IMR-90 (cell line): Measurements from ENCODE around the gene NXPH2. TPM values are rescaled to one million over a fixed set of nuclear protein-coding genes. Genes with fewer than 3 reads are reported as not detected.

Experiments used
- ATAC-seq: fragments of 200-7000 bp; cut with Tn5 transposase; 2 replicates; pipeline ENCODE4 v1.9.1; 2020; ENCODE audit warnings: low read depth, mild to moderate bottlenecking, moderate library complexity
- BruUV-seq: library from RNA; stranded (reverse); fragments of 400-500 nt; replicated peaks from 2 replicates; lab custom pipeline; 2021; lab: Mats Ljungman, UMichigan
- CTCF ChIA-PET: fragments of 300-600 bp; formaldehyde crosslinking; extraction: SDS; loops from one replicate; lab custom pipeline; 2021; ENCODE audit warnings: antibody characterized with exemption; lab: Yijun Ruan, JAX
- POLR2A ChIA-PET: fragments of 300-600 bp; sonication (Branson Sonifier 250); formaldehyde crosslinking; loops from one replicate; lab custom pipeline; 2022; ENCODE audit warnings: antibody characterized with exemption; ENCODE audit not compliant: unreplicated experiment; lab: Charles Lee
- DNase-seq: peaks from one replicate; pipeline ENCODE4 v3.0.0; 2013
- H2AFZ ChIP-seq: replicated peaks from 2 replicates; pipeline ENCODE3; 2013; ENCODE audit warnings: low read length, mild to moderate bottlenecking; ENCODE audit not compliant: poor library complexity
- H2AK5ac ChIP-seq: 2 replicates; pipeline ENCODE4 v1.6.1; 2013; ENCODE audit warnings: low read depth, low read length, inconsistent platforms
- H2AK9ac ChIP-seq: replicated peaks from 2 replicates; pipeline ENCODE3; 2013; ENCODE audit warnings: mild to moderate bottlenecking, low read depth, low read length, moderate library complexity; ENCODE audit not compliant: poor library complexity
- H2BK120ac ChIP-seq: 2 replicates; pipeline ENCODE4 v1.6.1; 2013; ENCODE audit warnings: low read depth, low read length, inconsistent platforms
- H2BK15ac ChIP-seq: 3 replicates; pipeline ENCODE4 v1.6.1; 2013; ENCODE audit warnings: low read depth, low read length, inconsistent platforms
- H2BK20ac ChIP-seq: 2 replicates; pipeline ENCODE4 v1.6.1; 2013; ENCODE audit warnings: low read depth, mild to moderate bottlenecking, inconsistent platforms, low read length, moderate library complexity
- H2BK5ac ChIP-seq: 2 replicates; pipeline ENCODE4 v1.6.1; 2013; ENCODE audit warnings: mild to moderate bottlenecking, low read depth, low read length, inconsistent platforms; ENCODE audit not compliant: poor library complexity, severe bottlenecking
- H3K14ac ChIP-seq: replicated peaks from 2 replicates; pipeline ENCODE4 v1.6.1; 2013; ENCODE audit warnings: low read depth, low read length, inconsistent platforms
- H3K18ac ChIP-seq: 2 replicates; pipeline ENCODE4 v1.6.1; 2013; ENCODE audit warnings: low read depth, low read length, control low read depth
- H3K23ac ChIP-seq: 2 replicates; pipeline ENCODE4 v1.6.1; 2013; ENCODE audit warnings: low read depth, low read length, inconsistent platforms
- H3K27ac ChIP-seq: 2 replicates; pipeline ENCODE4 v1.5.1; 2013; ENCODE audit warnings: mild to moderate bottlenecking, control low read depth, low read length; ENCODE audit not compliant: insufficient read depth
- H3K27me3 ChIP-seq: 2 replicates; pipeline ENCODE4 v1.6.1; 2013; ENCODE audit warnings: low read length; ENCODE audit not compliant: control insufficient read depth, insufficient read depth
- H3K36me3 ChIP-seq: 2 replicates; pipeline ENCODE4 v1.6.1; 2013; ENCODE audit warnings: low read length, mixed read lengths; ENCODE audit not compliant: control insufficient read depth, insufficient read depth
- H3K4ac ChIP-seq: 2 replicates; pipeline ENCODE4 v1.6.1; 2013; ENCODE audit warnings: low read depth, low read length, inconsistent platforms
- H3K4me1 ChIP-seq: 2 replicates; pipeline ENCODE4 v1.6.1; 2013; ENCODE audit warnings: low read length, mixed read lengths; ENCODE audit not compliant: control insufficient read depth, insufficient read depth
- H3K4me2 ChIP-seq: 2 replicates; pipeline ENCODE4 v1.6.1; 2013; ENCODE audit warnings: low read depth, mild to moderate bottlenecking, control low read depth, low read length, moderate library complexity
- H3K4me3 ChIP-seq: 2 replicates; pipeline ENCODE4 v1.5.1; 2013; ENCODE audit warnings: low read depth, mild to moderate bottlenecking, control low read depth, low read length, moderate library complexity; ENCODE audit not compliant: insufficient read depth
- H3K56ac ChIP-seq: 2 replicates; pipeline ENCODE4 v1.6.1; 2013; ENCODE audit warnings: low read length, inconsistent platforms; ENCODE audit not compliant: insufficient read depth; ENCODE audit errors: extremely low read depth
- H3K79me1 ChIP-seq, 2 experiments: 2 replicates each; pipeline ENCODE4 v1.6.1; 2013; ENCODE audit warnings: low read length in 2 of 2, inconsistent platforms in 1 of 2, low read depth in 1 of 2
- H3K9ac ChIP-seq: 2 replicates; pipeline ENCODE4 v1.6.1; 2013; ENCODE audit warnings: low read depth, low read length, control low read depth
- H3K9me1 ChIP-seq: 2 replicates; pipeline ENCODE4 v1.6.1; 2013; ENCODE audit warnings: low read length, inconsistent platforms; ENCODE audit not compliant: insufficient read depth
- H3K9me3 ChIP-seq: 2 replicates; pipeline ENCODE4 v1.6.1; 2013; ENCODE audit warnings: low read length; ENCODE audit not compliant: control insufficient read depth, insufficient read depth
- H4K20me1 ChIP-seq: 2 replicates; pipeline ENCODE4 v1.6.1; 2013; ENCODE audit warnings: low read length, inconsistent platforms; ENCODE audit not compliant: insufficient read depth
- H4K5ac ChIP-seq: 2 replicates; pipeline ENCODE4 v1.6.1; 2013; ENCODE audit warnings: mild to moderate bottlenecking, low read depth, low read length, control low read depth
- H4K8ac ChIP-seq, 2 experiments: 2 replicates each; pipeline ENCODE4 v1.6.1; 2013; ENCODE audit warnings: low read depth in 2 of 2, low read length in 2 of 2, control low read depth in 1 of 2, inconsistent platforms in 1 of 2
- H4K91ac ChIP-seq: 2 replicates; pipeline ENCODE4 v1.6.1; 2013; ENCODE audit warnings: low read depth, low read length, inconsistent platforms; ENCODE audit not compliant: insufficient read depth
- BHLHE40 ChIP-seq: fragments of 150-350 bp; IDR thresholded peaks from 2 replicates; pipeline ENCODE4 v1.6.1; 2016; ENCODE audit warnings: mild to moderate bottlenecking, low read depth, low read length
- CHD1 ChIP-seq: IDR thresholded peaks from 2 replicates; pipeline ENCODE4 v1.6.1; 2012; ENCODE audit warnings: low read depth, low read length, improper control_type of control experiment
- MAFK ChIP-seq: IDR thresholded peaks from 2 replicates; pipeline ENCODE4 v1.6.1; 2012; ENCODE audit warnings: low read depth, low read length, improper control_type of control experiment
- MAZ ChIP-seq: IDR thresholded peaks from 2 replicates; pipeline ENCODE4 v1.6.1; 2012; ENCODE audit warnings: low read depth, mild to moderate bottlenecking, low read length, improper control_type of control experiment, moderate library complexity, borderline replicate concordance
- MXI1 ChIP-seq: IDR thresholded peaks from 2 replicates; pipeline ENCODE4 v1.6.1; 2012; ENCODE audit warnings: low read depth, mild to moderate bottlenecking, low read length, moderate library complexity, borderline replicate concordance
- NFE2L2 ChIP-seq: fragments of 150-350 bp; IDR thresholded peaks from 2 replicates; pipeline ENCODE4 v1.6.1; 2016; ENCODE audit warnings: low read depth, mild to moderate bottlenecking, low read length
- POLR2A ChIP-seq: IDR thresholded peaks from 2 replicates; pipeline ENCODE4 v1.6.1; 2012; ENCODE audit warnings: mild to moderate bottlenecking, low read depth, low read length
- RAD21 ChIP-seq: IDR thresholded peaks from 2 replicates; pipeline ENCODE4 v1.6.1; 2012; ENCODE audit warnings: low read length, improper control_type of control experiment
- RCOR1 ChIP-seq: IDR thresholded peaks from 2 replicates; pipeline ENCODE4 v1.6.1; 2012; ENCODE audit warnings: mild to moderate bottlenecking, low read length, improper control_type of control experiment; ENCODE audit not compliant: insufficient replicate concordance
- RFX5 ChIP-seq: IDR thresholded peaks from 2 replicates; pipeline ENCODE4 v1.8.0; 2012; ENCODE audit warnings: low read depth, mild to moderate bottlenecking, low read length, moderate library complexity
- SMC3 ChIP-seq: fragments of 150-350 bp; IDR thresholded peaks from 2 replicates; pipeline ENCODE4 v1.6.1; 2016; ENCODE audit warnings: low read depth, mild to moderate bottlenecking, antibody characterized with exemption, low read length, moderate library complexity
- WGBS, 2 experiments: methylation state at CpG; one replicate each; pipeline versions ENCODE4 v1.1.5 to v1.1.7; 2013; ENCODE audit warnings: missing lambda C conversion rate in 2 of 2; ENCODE audit not compliant: insufficient read length in 1 of 2; ENCODE audit errors: extremely low coverage in 2 of 2; 5-methylcytosine and 5-hydroxymethylcytosine counted together
- dilution Hi-C: fragments of 300-500 bp; cut with HindIII; formaldehyde crosslinking; loops from one replicate; pipeline ENCODE4 v1.14.3; 2018; ENCODE audit warnings: low sequenced_read_pairs; ENCODE audit not compliant: unreplicated experiment
- in situ Hi-C: fragments of 300-500 bp; cut with MboI; formaldehyde crosslinking; loops from 3 replicates; pipeline ENCODE4 v1.14.3; 2019; ENCODE audit warnings: low sequenced_read_pairs, inconsistent platforms, mixed read lengths
- intact Hi-C: fragments of 100-400 bp; cut with micrococcal nuclease; formaldehyde crosslinking; loops from 2 replicates; pipeline ENCODE4 v1.10.0; 2022
- polyA plus RNA-seq, 3 experiments: library from polyadenylated mRNA; depleted of rRNA; stranded (reverse); fragments of >200 nt; gene quantifications; 2 replicates each; pipeline ENCODE4 v1.2.3, GENCODE V29; 2012; ENCODE audit warnings: low replicate concordance in 1 of 3
- total RNA-seq: library from RNA; depleted of rRNA; stranded (reverse); fragments of >200 nt; gene quantifications from 2 replicates; pipeline ENCODE4 v1.2.3, GENCODE V29; 2012
- TF ChIP-seq, protein P1 (sequence below): fragments of 150-350 bp; IDR thresholded peaks from 2 replicates; pipeline ENCODE4 v1.6.1; 2016; ENCODE audit warnings: low read depth, mild to moderate bottlenecking, low read length, moderate library complexity, borderline replicate concordance

The NXPH2 gene
- total and polyA plus RNA-seq, 2 of the 4 experiments (the other 2 are of a cell fraction) = not detected

DNA sequence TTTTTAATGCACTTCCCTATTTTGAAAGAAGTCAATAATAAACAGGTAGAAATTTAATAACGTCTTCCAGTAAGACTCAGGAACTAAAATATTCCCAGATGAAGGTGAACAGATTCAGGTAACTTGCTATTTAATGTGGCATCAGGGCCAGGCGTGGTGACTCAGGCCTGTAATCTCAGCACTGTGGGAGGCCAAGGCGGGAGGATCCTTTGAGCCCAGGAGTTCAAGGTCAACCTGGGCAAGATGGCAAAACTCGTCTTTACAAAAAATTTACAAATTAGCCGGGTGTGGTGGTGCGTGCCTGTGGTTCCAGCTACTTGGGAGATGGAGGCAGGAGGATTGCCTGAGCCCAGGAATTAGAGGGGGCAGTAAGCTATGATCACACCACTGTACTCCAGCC, 81.8 kb downstream of the NXPH2 start:
- H2AK5ac ChIP-seq = no peak overlapping the region
- BruUV-seq = no TSS peak
- in situ Hi-C loops (no loop called here), dilution Hi-C loops (no loop called here), intact Hi-C loops (no loop called here)
- H3K18ac ChIP-seq = no peak overlapping the region
- H3K4me2 ChIP-seq = no peak overlapping the region
- ChIA-PET CTCF (no interaction called here), POLR2A (no interaction called here)
- no peaks in the 10 kb centered on the region for H3K4me1 ChIP-seq
- no peak overlapping the region for H2AK9ac ChIP-seq
- no peaks in the 10 kb centered on the region for H4K20me1 ChIP-seq
- no peak overlapping the region for H3K14ac ChIP-seq
- no peaks in the 10 kb centered on the region; the same call in 1 of the 2 replicates for H3K27me3 ChIP-seq
- DNase-seq (no peak), ATAC-seq (no peak)
- H2BK15ac ChIP-seq = no peak overlapping the region
- no peak overlapping the region for H3K4me3 ChIP-seq
- no peak overlapping the region for H4K5ac ChIP-seq
- no peak overlapping the region for H3K56ac ChIP-seq
- H2BK20ac ChIP-seq = no peak overlapping the region
- H4K91ac ChIP-seq = no peak overlapping the region
- H3K4ac ChIP-seq = no peak overlapping the region
- no peaks in the 10 kb centered on the region for H3K79me1 ChIP-seq
- H4K8ac ChIP-seq = no peak overlapping the region
- TF ChIP-seq RCOR1 = no peak
- no peak for TF ChIP-seq MXI1
- no peak for TF ChIP-seq MAFK
- TF ChIP-seq BHLHE40 = no peak
- TF ChIP-seq RAD21 = no peak
- TF ChIP-seq CHD1 = no peak
- TF ChIP-seq MAZ = no peak
- no peak for TF ChIP-seq SMC3
- TF ChIP-seq NFE2L2 = no peak
- TF ChIP-seq RFX5 = no peak
- no peak for TF ChIP-seq POLR2A
- TF ChIP-seq, protein P1, sequence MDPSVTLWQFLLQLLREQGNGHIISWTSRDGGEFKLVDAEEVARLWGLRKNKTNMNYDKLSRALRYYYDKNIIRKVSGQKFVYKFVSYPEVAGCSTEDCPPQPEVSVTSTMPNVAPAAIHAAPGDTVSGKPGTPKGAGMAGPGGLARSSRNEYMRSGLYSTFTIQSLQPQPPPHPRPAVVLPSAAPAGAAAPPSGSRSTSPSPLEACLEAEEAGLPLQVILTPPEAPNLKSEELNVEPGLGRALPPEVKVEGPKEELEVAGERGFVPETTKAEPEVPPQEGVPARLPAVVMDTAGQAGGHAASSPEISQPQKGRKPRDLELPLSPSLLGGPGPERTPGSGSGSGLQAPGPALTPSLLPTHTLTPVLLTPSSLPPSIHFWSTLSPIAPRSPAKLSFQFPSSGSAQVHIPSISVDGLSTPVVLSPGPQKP = no peak
- H3K9me3 ChIP-seq = no peaks in the 10 kb centered on the region
- H3K9ac ChIP-seq = no peak overlapping the region
- no peak overlapping the region for H3K23ac ChIP-seq
- H3K36me3 ChIP-seq = no peaks in the 10 kb centered on the region
- H2BK5ac ChIP-seq = no peak overlapping the region
- no peak overlapping the region for H2BK120ac ChIP-seq
- H3K27ac ChIP-seq = no peak overlapping the region
- H3K9me1 ChIP-seq = no peaks in the 10 kb centered on the region
- whole genome bisulfite sequencing, 2 experiments = no CpG with 5 or more reads among the region's 6 CpGs
- H2AFZ ChIP-seq = no peak overlapping the region
